HFFc6 (cell line): ENCODE measurements around the gene SCAPER. TPM values are rescaled to one million over a fixed set of nuclear protein-coding genes. Genes with fewer than 3 reads are reported as not detected.

Experiments used
- DNase-seq: peaks from one replicate; pipeline ENCODE4 v3.0.0-alpha.2; 2018
- H3K27ac Mint-ChIP-seq: 2 replicates; pipeline ENCODE4 v1.8.0; 2020; ENCODE audit warnings: mild to moderate bottlenecking, mixed read lengths
- H3K27me3 Mint-ChIP-seq: 2 replicates; pipeline ENCODE4 v1.8.0; 2021; ENCODE audit warnings: mild to moderate bottlenecking, moderate library complexity, mixed read lengths; ENCODE audit not compliant: insufficient read depth
- H3K36me3 Mint-ChIP-seq: 2 replicates; pipeline ENCODE4 v1.8.0; 2021; ENCODE audit warnings: low read depth, mixed read lengths
- H3K4me1 Mint-ChIP-seq: 2 replicates; pipeline ENCODE4 v1.8.0; 2020; ENCODE audit warnings: low read depth, mixed read lengths
- H3K4me3 Mint-ChIP-seq: 2 replicates; pipeline ENCODE4 v1.8.0; 2020; ENCODE audit warnings: mild to moderate bottlenecking, moderate library complexity, mixed read lengths
- H3K9me3 Mint-ChIP-seq: 2 replicates; pipeline ENCODE4 v1.8.0; 2020; ENCODE audit warnings: mild to moderate bottlenecking, mixed read lengths
- CTCF ChIP-seq: fragments of 200-600 bp; sonication (generic); IDR thresholded peaks from 2 replicates; pipeline ENCODE4 v1.5.0; 2021; ENCODE audit warnings: antibody characterized with exemption, mild to moderate bottlenecking
- total RNA-seq, 6 experiments: library from RNA; stranded (reverse); fragmentation: NEBNext Ultra II Directional; extraction: Animal tissue kit (Norgen Biotek cat#: 25700); gene quantifications; 2 replicates in 1 of 6; 3 replicates in 5 of 6; pipeline ENCODE4 v1.2.3, GENCODE V29; 2021

Gene SCAPER
- total RNA-seq, 6 experiments from 2014 or later = 6.9 to 10.1 (median 8.1) TPM

GRCh38 chr15:76337696-76338485 lies 567.2 kb downstream of the SCAPER start:
- Mint-ChIP-seq H3K36me3 (peaks cover 21% of the 10 kb centered on the region), H3K27ac (peak overlapping the region; percentile 94), H3K27me3 (peaks cover 5% of the 10 kb centered on the region; the same call in 1 of the 2 replicates), H3K4me3 (peak overlapping the region; percentile 97), H3K9me3 (no peaks in the 10 kb centered on the region), H3K4me1 (peaks cover 38% of the 10 kb centered on the region)
- TF ChIP-seq CTCF = peak; percentile 17; the same call in 1 of the 2 replicates
- DNase-seq = no peak

- Mint-ChIP-seq H3K4me3 (peak overlapping the region; percentile 97), H3K27ac (peak overlapping the region; percentile 94), H3K27me3 (peaks cover 5% of the 10 kb centered on the region; the same call in 1 of the 2 replicates), H3K4me1 (peaks cover 38% of the 10 kb centered on the region), H3K36me3 (peaks cover 20% of the 10 kb centered on the region), H3K9me3 (no peaks in the 10 kb centered on the region)
- peak; percentile 58 for DNase-seq
- no peak for TF ChIP-seq CTCF
Observed at GRCh38 chr15:76337059-76337695, 568.0 kb downstream of the SCAPER start.

- Mint-ChIP-seq H3K9me3 (no peaks in the 10 kb centered on the region), H3K27me3 (peaks cover 5% of the 10 kb centered on the region; the same call in 1 of the 2 replicates), H3K4me3 (peak within 1 kb of the TSS; percentile 97), H3K36me3 (peaks cover 13% of the 10 kb centered on the region), H3K27ac (peak within 1 kb of the TSS; percentile 94), H3K4me1 (peaks cover 38% of the 10 kb centered on the region)
- TF ChIP-seq CTCF = no peak
- peak; percentile 95 for DNase-seq
Observed at GRCh38 chr15:76336254-76337058, 568.7 kb downstream of the SCAPER start, which contains the start of gene ISL2. TSS of gene ISL2 (plus strand) at chr15:76336773. CDS start at chr15:76336884, 111 bp downstream.

- TF ChIP-seq CTCF = no peak
- H3K36me3 Mint-ChIP-seq = peaks cover 12% of the 10 kb centered on the region
- H3K9me3 Mint-ChIP-seq = no peaks in the 10 kb centered on the region
- peak overlapping the region; percentile 94 for H3K27ac Mint-ChIP-seq
- no peak for DNase-seq
- peak overlapping the region; percentile 97 for H3K4me3 Mint-ChIP-seq
- H3K4me1 Mint-ChIP-seq = peaks cover 38% of the 10 kb centered on the region
- peaks cover 5% of the 10 kb centered on the region; the same call in 1 of the 2 replicates for H3K27me3 Mint-ChIP-seq
Observed at GRCh38 chr15:76335307-76336253, 569.6 kb downstream of the SCAPER start.
